Neutrophil (primary cell): ENCODE data around the gene PCNX3.

Source experiments
- H3K27ac ChIP-seq: fragments of 200-600 bp; sonication (generic); 2 replicates; pipeline ENCODE4 v1.5.1; 2016; ENCODE audit warnings: mild to moderate bottlenecking, moderate library complexity
- H3K27me3 ChIP-seq: fragments of 200-600 bp; sonication (generic); 2 replicates; pipeline ENCODE4 v1.6.0; 2016; ENCODE audit warnings: mild to moderate bottlenecking
- H3K36me3 ChIP-seq: fragments of 200-600 bp; sonication (generic); 2 replicates; pipeline ENCODE4 v1.5.1; 2017
- H3K4me1 ChIP-seq, 2 experiments: fragments of 200-600 bp in 1 of 2; sonication (generic) in 1 of 2; 1 replicate in 1 of 2; 2 replicates in 1 of 2; pipeline versions ENCODE4 v1.5.1 to v1.6.1; 2013 to 2016; ENCODE audit warnings: low read depth in 1 of 2, low read length in 1 of 2, mild to moderate bottlenecking in 1 of 2, moderate library complexity in 1 of 2; ENCODE audit not compliant: control insufficient read depth in 1 of 2, insufficient read depth in 1 of 2
- H3K4me3 ChIP-seq, 2 experiments: fragments of 200-600 bp in 1 of 2; sonication (generic) in 1 of 2; 1 replicate in 1 of 2; 2 replicates in 1 of 2; pipeline ENCODE4 v1.5.1; 2013 to 2016; ENCODE audit warnings: low read depth in 1 of 2, low read length in 1 of 2, mild to moderate bottlenecking in 1 of 2, moderate library complexity in 1 of 2
- H3K9me3 ChIP-seq: fragments of 200-600 bp; sonication (generic); 2 replicates; pipeline ENCODE4 v1.5.1; 2016
- CTCF ChIP-seq: fragments of 200-600 bp; sonication (generic); IDR thresholded peaks from 2 replicates; pipeline ENCODE4 v1.5.1; 2016; ENCODE audit warnings: antibody characterized with exemption

The PCNX3 gene

DNA sequence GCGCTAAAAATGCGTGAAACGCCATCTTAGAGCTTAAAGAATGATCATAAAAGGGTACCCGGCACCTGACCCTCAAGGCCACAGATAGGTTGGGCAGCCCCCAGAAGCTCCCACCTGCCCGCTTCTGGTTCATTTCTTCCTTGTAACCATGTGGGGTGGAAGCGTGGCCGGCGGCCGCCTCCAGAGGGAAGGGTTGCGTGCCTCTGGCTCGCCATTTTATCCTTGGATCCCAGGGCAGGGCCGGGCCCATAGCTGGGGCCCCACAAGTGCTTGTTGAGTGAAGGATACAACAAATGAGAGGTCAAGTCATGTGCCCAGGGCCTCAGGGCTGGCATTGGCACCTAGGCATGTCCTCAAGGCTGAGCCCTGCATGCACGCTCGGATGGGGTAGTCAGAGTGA lies 5.9 kb downstream of the PCNX3 start:
- Histone ChIP-seq H3K36me3 (peaks cover 94% of the 10 kb centered on the region), H3K27me3 (no peaks in the 10 kb centered on the region), H3K4me3 (no peak overlapping the region), H3K27ac (no peak overlapping the region), H3K4me1 (peaks cover 12 to 17% of the 10 kb centered on the region in 2 experiments), H3K9me3 (no peaks in the 10 kb centered on the region)
- no peak for TF ChIP-seq CTCF

DNA sequence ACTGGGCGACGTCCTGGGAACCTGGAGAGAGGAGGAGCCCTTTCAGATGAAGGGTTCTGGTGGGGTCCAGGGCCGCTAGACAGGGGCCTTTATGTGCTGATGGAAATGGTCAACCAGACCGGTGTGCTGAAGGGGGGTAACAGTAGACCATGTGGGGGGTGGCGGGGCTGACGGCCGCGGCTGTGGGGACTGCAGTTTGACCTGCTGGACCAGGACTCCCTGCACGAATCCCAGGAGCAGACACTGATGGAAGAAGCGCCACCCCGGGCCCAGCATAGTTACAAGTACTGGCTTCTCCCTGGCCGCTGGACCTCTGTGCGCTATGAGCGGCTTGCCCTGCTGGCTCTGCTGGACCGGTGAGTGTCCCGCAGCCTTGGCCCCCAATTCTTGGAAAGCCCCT lies 6.4 kb downstream of the PCNX3 start:
- H3K4me3 ChIP-seq = no peak overlapping the region
- H3K4me1 ChIP-seq = peaks cover 6 to 11% of the 10 kb centered on the region in 2 experiments
- H3K9me3 ChIP-seq = no peaks in the 10 kb centered on the region
- peaks cover 99% of the 10 kb centered on the region for H3K36me3 ChIP-seq
- TF ChIP-seq CTCF = no peak
- no peaks in the 10 kb centered on the region for H3K27me3 ChIP-seq
- no peak overlapping the region for H3K27ac ChIP-seq

GRCh38 chr11:65623177-65623576 lies 7.6 kb downstream of the PCNX3 start:
- peaks cover 3 to 6% of the 10 kb centered on the region in 2 experiments for H3K4me1 ChIP-seq
- no peaks in the 10 kb centered on the region for H3K27me3 ChIP-seq
- H3K4me3 ChIP-seq = no peak overlapping the region
- H3K9me3 ChIP-seq = no peaks in the 10 kb centered on the region
- TF ChIP-seq CTCF = no peak
- peaks cover 99% of the 10 kb centered on the region for H3K36me3 ChIP-seq
- no peak overlapping the region for H3K27ac ChIP-seq

DNA sequence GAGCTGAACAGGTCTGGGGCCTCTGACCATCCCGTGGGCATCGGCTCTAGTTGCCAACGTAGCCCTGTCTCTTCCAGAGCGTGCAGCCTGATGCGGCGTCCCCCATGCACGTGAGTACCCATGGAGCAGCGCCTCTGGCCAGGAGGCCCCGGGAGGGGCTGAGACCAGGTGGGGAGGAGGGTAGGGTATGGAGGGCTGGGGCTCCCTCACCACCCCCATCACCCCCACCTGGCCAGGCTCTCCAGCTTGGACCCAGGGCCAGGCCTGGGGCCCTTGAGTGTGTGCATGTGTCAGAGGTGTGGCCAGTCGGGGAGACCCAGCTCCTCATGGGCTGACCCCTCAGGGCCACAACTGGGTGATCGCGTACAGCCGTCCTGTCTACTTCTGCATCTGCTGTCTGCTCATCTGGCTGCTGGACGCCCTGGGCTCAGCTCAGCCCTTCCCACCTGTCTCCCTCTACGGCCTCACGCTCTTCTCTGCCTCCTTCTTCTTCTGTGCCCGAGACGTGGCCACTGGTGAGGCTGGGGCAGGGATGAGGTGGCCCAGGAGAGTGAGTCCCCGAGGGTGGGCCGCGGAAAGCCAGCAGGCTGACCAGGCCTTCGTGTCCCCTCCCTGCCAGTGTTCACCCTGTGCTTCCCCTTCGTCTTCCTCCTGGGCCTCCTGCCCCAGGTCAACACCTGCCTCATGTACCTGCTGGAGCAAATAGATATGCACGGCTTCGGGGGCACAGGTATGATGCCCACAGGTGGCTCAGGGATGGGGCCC lies 8.5 kb downstream of the PCNX3 start:
- Histone ChIP-seq H3K36me3 (peaks cover 99% of the 10 kb centered on the region), H3K4me1 (peaks cover 3 to 6% of the 10 kb centered on the region in 2 experiments), H3K4me3 (no peak overlapping the region), H3K9me3 (no peaks in the 10 kb centered on the region), H3K27ac (no peak overlapping the region), H3K27me3 (no peaks in the 10 kb centered on the region)
- no peak for TF ChIP-seq CTCF

- peaks cover 3 to 6% of the 10 kb centered on the region in 2 experiments for H3K4me1 ChIP-seq
- H3K27me3 ChIP-seq = no peaks in the 10 kb centered on the region
- H3K4me3 ChIP-seq = no peak overlapping the region
- no peak overlapping the region for H3K27ac ChIP-seq
- peaks cover 99% of the 10 kb centered on the region for H3K36me3 ChIP-seq
- H3K9me3 ChIP-seq = no peaks in the 10 kb centered on the region
- TF ChIP-seq CTCF = no peak
Measured at GRCh38 chr11:65624931-65625627, 9.5 kb downstream of the PCNX3 start.
